Adrenal gland (tissue), 12 donors: ENCODE data around the gene B4GALNT3. TPM values are rescaled to one million over a fixed set of nuclear protein-coding genes. Genes with fewer than 3 reads are reported as not detected.

Source experiments
- DNase-seq, 7 donors: peaks; one replicate each; pipeline ENCODE4 v3.0.0-alpha.2; 2019 to 2020
- H3K27ac ChIP-seq, 5 donors: fragments of 200-600 bp; sonication (generic) in 4 of 5; 1 replicate in 3 of 5; 2 replicates in 2 of 5; pipeline versions ENCODE4 v1.5.1 to v1.8.0; 2016 to 2020; ENCODE audit warnings: mild to moderate bottlenecking in 1 of 5
- H3K27me3 ChIP-seq: fragments of 200-600 bp; 2 replicates; pipeline ENCODE4 v1.8.0; 2021
- H3K36me3 ChIP-seq, 2 donors: fragments of 200-600 bp; replicated peaks in 1 of 2; 1 replicate in 1 of 2; 2 replicates in 1 of 2; pipeline versions ENCODE4 v1.5.1 to v1.8.0; 2018 to 2022
- H3K4me1 ChIP-seq, 2 donors: fragments of 200-600 bp; replicated peaks in 1 of 2; 1 replicate in 1 of 2; 2 replicates in 1 of 2; pipeline versions ENCODE4 v1.5.1 to v1.8.0; 2018 to 2021
- H3K4me3 ChIP-seq, 4 donors: fragments of 200-600 bp; sonication (generic) in 3 of 4; one replicate each; pipeline ENCODE4 v1.5.1; 2016 to 2018
- H3K9me3 ChIP-seq, 3 donors: fragments of 200-600 bp; sonication (generic) in 1 of 3; replicated peaks in 1 of 3; 1 replicate in 2 of 3; 2 replicates in 1 of 3; pipeline versions ENCODE4 v1.5.1 to v1.8.0; 2016 to 2021
- POLR2A ChIP-seq, 2 donors: fragments of 450-650 bp; IDR thresholded peaks; one replicate each; pipeline ENCODE4 v1.6.1; 2017; ENCODE audit warnings: antibody characterized with exemption in 2 of 2, mild to moderate bottlenecking in 2 of 2, moderate library complexity in 1 of 2
- WGBS, 4 donors: extraction: QIAGEN DNeasy Blood & Tissue Kit in 2 of 4; methylation state at CpG; one replicate each; pipeline versions ENCODE4 v1.1.5 to v1.1.7; 2013 to 2017; 5-methylcytosine and 5-hydroxymethylcytosine counted together
- intact Hi-C, 2 donors: fragments of 100-400 bp; cut with DNase I; formaldehyde crosslinking; loops; one replicate each; pipeline versions ENCODE4 v1.14.1 to v1.15.0; 2022 to 2023
- polyA plus RNA-seq, 3 donors: library from polyadenylated mRNA; stranded (reverse); fragments of 200-250 nt in 2 of 3; fragments of 350-450 nt in 1 of 3; fragmentation: Illumina TruSeq in 1 of 3; extraction: RNeasy Lipid Tissue Mini Kit (QIAGEN cat#74804) in 1 of 3; gene quantifications; one replicate each; pipeline ENCODE4 v1.2.3, GENCODE V29; 2013 to 2014
- total RNA-seq, 9 donors: library from RNA; depleted of rRNA in 4 of 9; stranded (reverse); fragments of >200 nt in 4 of 9; fragments of 120-200 nt in 1 of 9; fragmentation: NEBNext Ultra II Directional in 1 of 9; extraction: Animal tissue kit (Norgen Biotek cat#: 25700) in 1 of 9; gene quantifications; one replicate each; pipeline versions ENCODE4 v1.1.0 to v1.2.4, GENCODE V29; 2013 to 2023
- TF ChIP-seq, protein P1 (sequence below), 6 experiments: fragments of 450-650 bp in 4 of 6; fragments of 200-600 bp in 2 of 6; sonication (generic) in 1 of 6; IDR thresholded peaks; 1 replicate in 5 of 6; 2 replicates in 1 of 6; pipeline versions ENCODE4 v1.5.1 to v1.8.0; 2016 to 2021; ENCODE audit warnings: antibody characterized with exemption in 6 of 6, mild to moderate bottlenecking in 2 of 6, moderate library complexity in 1 of 6
- donor health status: healthy with polysubstance abuse.
- donor health status: Bipolar disorder and iron deficiency.
- donor health status: DM: yes; HTN: yes; CAD: no.
- donor health status: DM: no; HTN: no; CAD: no.
- donor health status: DM: no; HTN: no; CAD: no.
- donor health status: DM: yes; HTN: yes; CAD: no.

Gene B4GALNT3
- total and polyA plus RNA-seq, 12 donors = 3.1 to 43.1 (median 28.5) TPM

DNA sequence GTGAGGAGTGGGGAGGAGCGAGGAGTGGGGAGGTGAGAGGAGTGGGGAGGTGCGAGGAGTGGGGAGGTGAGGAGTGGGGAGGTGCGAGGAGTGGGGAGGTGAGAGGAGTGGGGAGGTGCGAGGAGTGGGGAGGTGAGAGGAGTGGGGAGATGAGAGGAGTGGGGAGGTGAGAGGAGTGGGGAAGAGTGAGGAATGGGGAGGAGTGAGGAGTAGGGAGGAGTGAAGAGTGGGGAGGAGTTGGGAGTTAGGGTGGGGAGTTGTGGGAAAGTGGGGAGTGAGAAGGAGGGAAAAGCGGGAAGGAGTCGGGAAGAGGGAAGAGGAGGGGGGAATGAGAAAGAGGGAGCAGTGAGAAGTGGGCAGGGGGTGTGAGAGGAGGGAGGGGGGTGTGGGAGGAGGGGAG is 86.1 kb downstream of the B4GALNT3 start:
- H3K27ac ChIP-seq = no peak overlapping the region
- intact Hi-C loops = loop anchor here (2.0 to 5.0 kb wide), 2 partner anchors 97 to 104 kb away; no protein-coding TSS in a partner anchor

DNA sequence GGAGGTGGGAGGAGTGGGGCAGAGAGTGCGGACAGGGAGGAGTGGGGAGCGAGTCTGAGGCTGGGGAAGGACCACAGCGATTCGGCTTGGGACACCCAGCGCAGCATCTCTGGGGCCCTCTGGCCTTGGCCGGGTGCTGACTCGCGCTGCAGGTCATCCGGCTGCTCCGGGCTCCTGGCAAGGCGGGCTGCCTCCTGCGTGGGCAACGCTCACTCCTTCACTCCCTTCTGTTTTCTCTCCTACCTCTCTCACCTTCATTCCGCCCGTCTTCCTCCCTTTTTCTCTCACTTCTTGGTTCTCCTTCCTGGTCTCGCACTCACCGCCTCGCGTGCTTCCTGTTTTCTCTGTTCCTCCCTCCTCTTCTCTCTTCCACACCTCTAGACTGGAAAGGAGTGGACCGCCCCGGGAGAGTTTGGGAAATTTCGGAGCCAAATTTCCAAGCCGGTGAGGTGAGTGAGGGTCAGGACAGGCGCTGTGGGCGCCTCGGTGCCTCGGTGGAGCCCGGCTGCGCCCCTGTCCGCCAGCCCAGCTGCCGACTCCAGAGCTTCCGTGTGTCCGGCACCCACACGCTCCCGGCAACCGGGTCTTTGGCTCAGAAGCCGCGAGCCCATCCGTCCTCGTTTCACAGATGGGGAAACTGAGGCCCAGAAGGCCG is 86.7 kb downstream of the B4GALNT3 start:
- Histone ChIP-seq H3K27ac (no peak overlapping the region), H3K4me3 (no peak overlapping the region), H3K27me3 (no peaks in the 10 kb centered on the region), H3K4me1 (peaks cover 0 to 15% of the 10 kb centered on the region in 2 donors), H3K9me3 (no peaks in the 10 kb centered on the region), H3K36me3 (no peaks in the 10 kb centered on the region)
- DNase-seq = peak in 6 of 7 donors; percentile 53 to 77 (median 60)
- no peak for TF ChIP-seq POLR2A (IDR thresholded peaks at IDR 0.05)
- TF ChIP-seq, protein P1, sequence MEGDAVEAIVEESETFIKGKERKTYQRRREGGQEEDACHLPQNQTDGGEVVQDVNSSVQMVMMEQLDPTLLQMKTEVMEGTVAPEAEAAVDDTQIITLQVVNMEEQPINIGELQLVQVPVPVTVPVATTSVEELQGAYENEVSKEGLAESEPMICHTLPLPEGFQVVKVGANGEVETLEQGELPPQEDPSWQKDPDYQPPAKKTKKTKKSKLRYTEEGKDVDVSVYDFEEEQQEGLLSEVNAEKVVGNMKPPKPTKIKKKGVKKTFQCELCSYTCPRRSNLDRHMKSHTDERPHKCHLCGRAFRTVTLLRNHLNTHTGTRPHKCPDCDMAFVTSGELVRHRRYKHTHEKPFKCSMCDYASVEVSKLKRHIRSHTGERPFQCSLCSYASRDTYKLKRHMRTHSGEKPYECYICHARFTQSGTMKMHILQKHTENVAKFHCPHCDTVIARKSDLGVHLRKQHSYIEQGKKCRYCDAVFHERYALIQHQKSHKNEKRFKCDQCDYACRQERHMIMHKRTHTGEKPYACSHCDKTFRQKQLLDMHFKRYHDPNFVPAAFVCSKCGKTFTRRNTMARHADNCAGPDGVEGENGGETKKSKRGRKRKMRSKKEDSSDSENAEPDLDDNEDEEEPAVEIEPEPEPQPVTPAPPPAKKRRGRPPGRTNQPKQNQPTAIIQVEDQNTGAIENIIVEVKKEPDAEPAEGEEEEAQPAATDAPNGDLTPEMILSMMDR (IDR thresholded peaks at IDR 0.05) = no peak
- 58 to 62% (median 61%) methylated on average over 40 to 41 of the region's 41 CpGs for WGBS, 4 donors
- intact Hi-C loops = loop anchor here in 1 of 2 donors (5.0 kb wide), 1 partner anchor 104 kb away; no protein-coding TSS in a partner anchor

More for the DNA sequence above, 86.1 kb downstream of the B4GALNT3 start:
- no peak for DNase-seq
- H3K4me1 ChIP-seq = peaks cover 0 to 19% of the 10 kb centered on the region in 2 donors
- H3K36me3 ChIP-seq = no peaks in the 10 kb centered on the region
- no peaks in the 10 kb centered on the region for H3K27me3 ChIP-seq
- H3K9me3 ChIP-seq = no peaks in the 10 kb centered on the region
- TF ChIP-seq, protein P1 (IDR thresholded peaks at IDR 0.05) = no peak
- no peak for TF ChIP-seq POLR2A (IDR thresholded peaks at IDR 0.05)
- WGBS, 4 donors = 66 to 83% (median 78%) methylated on average over 6 of the region's 6 CpGs
- H3K4me3 ChIP-seq = no peak overlapping the region

DNA sequence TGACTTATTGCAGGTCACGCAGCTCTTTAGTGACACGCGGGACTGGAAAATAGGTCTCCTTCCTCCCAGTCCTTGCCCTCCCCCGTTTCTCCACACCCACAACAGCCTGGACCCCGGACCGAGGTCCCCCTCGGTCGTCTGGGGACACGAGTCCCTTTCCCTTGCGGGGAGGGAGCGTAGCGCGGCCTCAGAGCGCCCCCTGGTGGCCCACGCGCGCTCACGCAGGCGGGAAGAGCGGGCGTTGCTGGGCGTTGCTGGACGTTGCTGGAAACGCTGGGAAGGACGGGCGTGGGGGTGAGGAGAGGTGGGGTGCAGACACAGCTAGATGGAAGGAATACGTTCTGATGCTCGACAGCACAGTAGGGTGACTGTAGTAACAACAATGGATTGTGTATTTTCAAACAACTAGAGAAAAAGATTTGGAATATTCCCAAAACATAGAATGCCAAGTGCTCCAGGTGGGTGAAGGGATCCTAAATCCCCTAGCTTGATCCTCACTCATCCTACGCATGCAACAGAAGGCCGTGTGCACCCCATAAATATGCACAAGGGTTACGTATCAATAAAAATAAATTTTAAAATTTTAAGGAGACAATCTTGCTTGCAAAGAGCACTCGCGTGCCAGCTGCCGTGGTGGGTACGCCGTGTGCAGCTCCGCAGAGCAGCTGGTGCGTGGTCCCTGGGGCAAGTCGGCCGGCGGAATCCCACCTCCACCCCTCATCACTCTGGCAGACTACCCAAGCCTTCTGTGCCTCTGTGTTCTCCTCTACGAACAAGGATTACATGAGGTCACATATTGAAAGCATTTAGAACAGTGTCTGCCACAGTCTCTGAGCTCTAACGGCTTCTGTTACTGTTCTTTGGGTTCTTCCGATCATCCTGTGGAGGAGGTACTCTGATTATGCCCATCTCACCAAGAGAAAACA is 87.4 kb downstream of the B4GALNT3 start:
- Histone ChIP-seq H3K4me1 (peaks cover 0 to 11% of the 10 kb centered on the region in 2 donors), H3K36me3 (no peaks in the 10 kb centered on the region), H3K4me3 (no peak overlapping the region), H3K27me3 (no peaks in the 10 kb centered on the region), H3K9me3 (no peaks in the 10 kb centered on the region), H3K27ac (no peak overlapping the region)
- WGBS, 4 donors = 28 to 40% (median 30%) methylated on average over 28 to 44 of the region's 44 CpGs
- intact Hi-C loops = loop anchor here in 1 of 2 donors (5.0 kb wide), 1 partner anchor 105 kb away; no protein-coding TSS in a partner anchor
- TF ChIP-seq, protein P1 (IDR thresholded peaks at IDR 0.05) = peak; percentile 98 to 99 (median 99)
- TF ChIP-seq POLR2A (IDR thresholded peaks at IDR 0.05) = no peak
- DNase-seq = peak in 6 of 7 donors; percentile 49 to 77 (median 66)
